Nephron progenitor cell (in vitro differentiated cells): Measurements from ENCODE around the gene NPTX1.

Experiments used
- DNase-seq: peaks from one replicate; pipeline ENCODE4 v3.0.0; 2021
- H3K27ac Mint-ChIP-seq: 2 replicates; pipeline ENCODE4 v1.8.0; 2021; ENCODE audit warnings: mild to moderate bottlenecking, moderate library complexity, mixed read lengths
- H3K27me3 Mint-ChIP-seq: 2 replicates; pipeline ENCODE4 v1.8.0; 2021; ENCODE audit warnings: mild to moderate bottlenecking, low read depth, mixed read lengths; ENCODE audit not compliant: poor library complexity
- H3K36me3 Mint-ChIP-seq: 2 replicates; pipeline ENCODE4 v1.8.0; 2021; ENCODE audit warnings: low read depth, mixed read lengths
- H3K4me1 Mint-ChIP-seq: 2 replicates; pipeline ENCODE4 v1.8.0; 2021; ENCODE audit warnings: mixed read lengths
- H3K4me3 Mint-ChIP-seq: 2 replicates; pipeline ENCODE4 v1.8.0; 2021; ENCODE audit warnings: mild to moderate bottlenecking, moderate library complexity, mixed read lengths
- H3K9me3 Mint-ChIP-seq: 2 replicates; pipeline ENCODE4 v1.8.0; 2021; ENCODE audit warnings: mild to moderate bottlenecking, moderate library complexity, mixed read lengths
- CTCF ChIP-seq: fragments of 200-600 bp; sonication (generic); IDR thresholded peaks from 2 replicates; pipeline ENCODE4 v1.5.0; 2021; ENCODE audit warnings: antibody characterized with exemption

NPTX1 gene

GRCh38 chr17:80418589-80418988 lies 57.8 kb downstream of the NPTX1 start:
- Mint-ChIP-seq H3K4me3 (no peak overlapping the region), H3K4me1 (peaks cover 38% of the 10 kb centered on the region), H3K9me3 (no peaks in the 10 kb centered on the region), H3K27ac (no peak overlapping the region), H3K36me3 (peaks cover 17% of the 10 kb centered on the region), H3K27me3 (peaks cover 15% of the 10 kb centered on the region)
- DNase-seq = no peak
- no peak for TF ChIP-seq CTCF
